GM18907 (cell line): Measurements from ENCODE around the gene SLC22A12.

Experiments
- ATAC-seq: cut with Tn5 transposase; IDR thresholded peaks from one replicate; pipeline ENCODE4 v1.9.1; 2021; ENCODE audit warnings: mild to moderate bottlenecking, moderate library complexity; ENCODE audit not compliant: unreplicated experiment

SLC22A12 gene

DNA sequence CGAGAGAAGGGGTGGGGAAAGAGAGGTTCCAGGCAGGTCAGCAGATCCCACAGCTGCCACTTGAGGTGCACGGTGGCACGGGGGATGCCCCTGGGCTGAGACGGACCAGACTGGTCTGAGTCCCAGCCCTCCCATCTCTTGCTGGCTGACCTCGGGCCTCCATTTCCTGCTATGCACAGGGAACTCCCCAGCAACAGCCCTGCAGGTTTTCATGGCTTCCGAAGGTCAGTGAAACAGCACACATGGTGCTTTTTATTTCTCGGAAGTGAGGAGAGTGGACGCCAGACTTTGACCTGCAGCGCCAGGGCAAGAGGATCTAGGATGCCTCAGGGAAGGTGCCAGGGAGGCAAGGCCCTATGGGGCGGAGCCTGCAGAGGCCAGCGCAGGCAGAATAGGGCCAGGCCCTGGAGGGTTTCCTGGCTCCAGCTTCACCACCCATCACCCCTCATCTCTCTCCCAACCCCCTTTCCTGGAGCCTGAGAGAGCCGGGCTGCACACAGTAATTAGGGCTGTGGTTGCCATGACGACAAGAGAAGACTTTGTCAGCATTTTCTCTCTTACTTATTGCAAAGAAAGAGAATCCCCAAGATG is 29.5 kb downstream of the SLC22A12 start:
- no peak for ATAC-seq

DNA sequence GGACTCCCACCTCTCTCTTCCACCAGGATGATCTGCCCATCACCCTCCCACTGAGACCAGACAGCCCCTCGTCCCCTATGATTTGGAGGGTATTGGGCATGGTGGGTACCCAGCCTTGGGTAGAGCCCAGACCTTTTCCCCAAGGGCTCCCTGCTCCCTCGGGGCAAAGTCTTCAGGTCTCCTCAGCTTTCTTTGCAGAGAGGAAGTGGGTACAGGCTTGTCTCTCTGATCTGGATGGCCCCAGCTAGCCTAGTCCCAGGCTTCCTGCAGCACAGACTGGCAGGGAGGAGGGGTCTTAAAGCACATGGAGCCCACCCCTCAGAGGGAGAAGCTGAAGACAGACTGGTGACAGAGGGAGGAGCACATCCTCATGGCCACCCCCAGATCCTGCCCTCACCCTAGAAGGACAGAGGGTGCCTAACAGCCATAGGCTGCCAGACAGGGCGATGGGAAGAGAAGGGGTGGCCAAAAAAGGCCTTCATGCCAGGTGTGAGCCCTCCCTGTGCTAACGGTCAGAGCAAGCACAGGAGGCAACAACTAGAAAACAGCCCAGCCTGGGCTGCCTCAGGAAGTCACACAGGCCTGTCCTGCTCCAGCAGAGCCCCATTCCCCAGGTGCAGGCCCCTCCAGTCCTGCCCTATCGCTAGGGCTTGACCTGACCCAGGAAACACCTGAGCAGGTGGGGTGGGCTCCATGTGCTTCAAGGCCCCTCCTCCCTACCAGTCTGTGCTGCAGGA is 30.4 kb downstream of the SLC22A12 start:
- ATAC-seq: no peak

DNA sequence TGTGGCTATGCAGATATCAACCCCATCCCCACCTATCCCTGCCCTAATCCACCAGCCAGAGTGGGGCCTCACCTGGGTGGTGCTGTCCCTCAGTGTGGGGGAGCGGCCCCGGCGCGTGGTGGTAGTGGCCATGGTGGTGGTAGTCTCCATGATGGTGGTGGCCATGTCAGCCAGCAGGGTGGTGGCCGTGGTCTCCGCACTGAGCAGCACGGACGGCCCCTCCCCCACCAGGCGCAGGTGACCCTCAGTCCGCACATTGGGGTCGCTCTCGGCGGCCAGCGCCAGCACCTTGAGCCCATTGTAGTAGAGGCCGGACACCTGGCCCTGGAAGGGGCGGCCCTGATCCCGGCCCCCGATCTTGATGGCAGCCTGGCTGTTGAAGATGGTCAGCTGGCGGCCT is 31.7 kb downstream of the SLC22A12 start:
- no peak for ATAC-seq

DNA sequence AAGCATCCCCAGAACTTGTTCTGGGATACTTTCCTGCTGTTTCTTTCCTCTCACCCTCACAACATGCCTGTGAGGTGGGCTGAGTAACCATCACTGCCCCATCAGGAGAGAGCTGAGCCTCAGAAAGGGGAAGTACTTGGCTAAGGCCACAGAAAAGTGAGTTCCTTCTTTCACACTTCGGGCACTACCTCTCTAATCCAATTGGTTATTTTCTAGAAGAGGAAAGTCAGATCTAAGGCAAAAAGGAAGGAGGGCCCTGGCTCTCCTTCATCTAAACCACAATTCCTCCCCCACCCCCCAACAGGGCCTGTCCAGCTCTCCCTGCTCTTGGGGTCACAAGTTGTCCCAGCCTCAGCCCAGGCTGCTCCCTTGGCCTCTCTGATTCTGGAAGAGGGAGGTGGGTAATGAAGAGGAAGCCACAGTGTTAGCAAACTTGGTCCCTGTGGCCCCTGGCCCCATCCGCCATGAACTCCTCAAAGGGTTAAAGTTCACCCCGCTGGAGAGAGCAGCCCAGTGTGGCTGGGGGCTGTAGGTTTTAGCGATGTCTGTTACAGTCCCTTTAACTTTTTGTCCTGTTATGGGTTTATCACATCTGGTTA is 34.0 kb downstream of the SLC22A12 start:
- no peak for ATAC-seq

DNA sequence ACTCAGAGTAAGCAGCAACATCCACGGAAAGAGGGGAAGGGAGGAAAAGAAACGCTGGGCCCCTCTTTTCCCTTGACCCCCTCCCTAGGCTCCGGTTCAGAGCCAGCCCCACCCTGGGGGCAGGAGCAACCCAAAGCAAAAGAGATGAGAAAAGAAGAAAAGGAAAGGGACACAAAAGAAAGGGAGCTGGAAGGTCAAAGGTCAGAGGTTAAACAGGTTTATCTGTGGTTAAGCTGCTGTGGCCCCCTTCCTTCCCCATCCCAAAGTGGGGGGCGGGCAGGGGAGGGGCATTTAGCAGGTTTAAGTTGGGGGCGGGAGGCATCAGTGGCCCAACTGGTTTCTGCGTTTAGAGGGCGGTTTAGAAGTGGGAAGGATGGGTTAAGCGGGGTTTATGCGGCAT is 35.6 kb downstream of the SLC22A12 start:
- ATAC-seq: no peak

DNA sequence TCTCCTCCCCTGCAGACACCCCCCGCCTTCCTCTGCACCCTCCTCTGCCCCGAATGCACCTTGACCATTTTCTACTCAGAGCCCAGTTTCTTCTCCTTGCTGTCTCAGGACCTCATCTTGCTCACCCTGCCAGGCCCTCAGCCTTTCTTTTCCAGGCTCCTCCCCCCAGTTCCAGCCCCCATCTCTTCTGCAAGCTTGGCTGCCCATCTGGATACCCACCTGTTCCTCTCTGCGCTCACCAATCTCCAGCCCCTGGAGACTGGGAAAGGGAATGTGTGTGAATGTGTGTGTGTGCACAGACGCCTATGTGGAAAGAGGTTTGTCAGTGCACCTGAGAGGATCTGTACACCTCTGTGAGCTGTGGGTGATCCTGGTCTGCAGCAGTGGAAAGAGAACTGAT is 36.4 kb downstream of the SLC22A12 start:
- ATAC-seq: no peak

DNA sequence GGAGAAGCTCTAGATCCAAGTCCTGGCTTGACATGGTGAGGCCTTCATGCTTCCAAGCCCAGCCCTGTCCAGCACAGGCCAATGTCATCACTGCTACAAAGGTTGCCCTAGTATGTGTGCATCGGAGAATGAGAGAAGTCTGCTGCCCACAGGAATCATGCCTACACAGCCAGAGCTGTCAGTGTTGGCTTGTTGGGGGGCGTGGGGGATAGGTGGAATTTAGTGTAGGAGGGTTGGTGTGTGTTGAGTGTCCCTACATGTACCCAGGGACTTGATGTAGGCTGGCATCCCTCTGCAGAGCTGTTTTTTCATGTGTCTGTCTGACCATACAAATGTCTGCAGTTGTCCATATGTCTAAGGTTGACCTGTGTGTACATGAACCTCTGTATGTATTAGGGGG is 37.6 kb downstream of the SLC22A12 start:
- ATAC-seq: no peak

DNA sequence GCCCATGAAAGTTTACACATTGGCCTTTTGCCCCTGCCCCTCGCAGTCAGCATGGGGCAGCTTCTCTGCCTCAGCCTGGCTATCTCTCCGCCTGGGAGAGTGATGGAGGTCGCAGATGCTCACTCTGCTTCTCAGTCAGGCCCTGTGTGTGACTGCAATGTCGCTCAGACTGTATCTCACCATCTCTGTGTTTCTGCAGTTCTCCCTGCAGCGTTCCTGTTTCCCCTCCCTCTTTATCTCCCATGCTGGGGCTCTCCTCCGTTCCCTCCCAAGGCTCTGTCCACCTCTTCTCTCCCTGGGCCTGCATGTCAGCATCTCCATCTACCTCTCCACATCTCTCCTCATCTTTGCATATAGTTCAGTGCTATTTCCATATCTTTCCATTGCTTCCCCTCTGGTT is 38.1 kb downstream of the SLC22A12 start:
- no peak for ATAC-seq

DNA sequence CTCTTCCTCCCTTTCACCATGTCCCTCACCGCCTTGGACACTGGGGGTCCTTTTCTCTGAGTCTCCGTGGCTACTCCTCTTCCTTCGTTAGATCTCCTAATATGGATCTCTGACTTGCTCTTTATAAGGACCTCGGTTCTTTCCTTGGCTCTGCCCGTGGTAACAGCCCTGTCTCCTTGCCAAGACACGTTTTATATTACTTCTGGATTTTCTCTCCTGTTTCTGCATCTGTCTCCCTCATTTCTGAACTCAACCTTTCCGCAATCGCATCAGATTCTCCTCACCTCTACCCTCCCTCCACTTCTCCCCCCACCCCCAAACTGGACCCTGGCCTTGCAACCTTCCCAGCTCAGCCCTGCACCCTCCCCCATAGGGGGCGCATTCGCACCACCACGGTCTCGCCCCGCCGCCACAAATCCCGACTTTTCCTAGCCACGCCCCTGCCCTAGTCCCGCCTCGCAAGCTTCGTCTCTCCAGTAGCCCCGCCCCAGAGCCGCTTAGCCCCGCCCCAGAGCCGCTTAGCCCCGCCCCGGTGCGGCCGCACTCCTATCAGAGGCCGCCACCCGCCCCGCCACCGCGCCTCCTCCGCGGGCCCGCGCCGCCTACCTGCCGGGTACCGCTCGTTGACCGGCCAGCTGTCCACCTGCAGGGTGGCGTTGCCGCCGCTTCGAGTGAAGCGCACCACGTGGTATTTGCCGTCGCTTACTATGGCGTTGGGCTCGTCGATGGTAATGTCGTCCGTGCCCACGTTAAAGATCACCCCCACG is 39.0 kb downstream of the SLC22A12 start:
- ATAC-seq: no peak

DNA sequence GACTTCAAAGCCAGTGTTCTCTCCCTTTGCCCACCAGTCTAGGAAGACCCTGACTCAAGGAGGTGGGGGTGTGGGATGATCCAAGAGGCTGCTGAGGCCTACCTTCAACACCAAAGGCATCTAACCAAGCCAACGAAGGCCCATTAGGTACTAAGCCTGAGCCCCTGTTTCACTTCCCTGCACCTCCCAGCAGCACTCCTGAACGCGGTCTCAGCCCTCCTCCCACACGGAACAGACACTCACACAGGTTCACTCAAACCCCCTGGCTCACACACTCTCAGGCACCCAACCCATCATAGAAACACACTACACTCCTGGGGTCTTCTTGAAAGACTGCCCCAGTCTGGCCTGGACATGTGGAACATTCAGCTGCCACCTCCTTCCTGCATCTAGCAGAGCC is 40.7 kb downstream of the SLC22A12 start:
- ATAC-seq: no peak

DNA sequence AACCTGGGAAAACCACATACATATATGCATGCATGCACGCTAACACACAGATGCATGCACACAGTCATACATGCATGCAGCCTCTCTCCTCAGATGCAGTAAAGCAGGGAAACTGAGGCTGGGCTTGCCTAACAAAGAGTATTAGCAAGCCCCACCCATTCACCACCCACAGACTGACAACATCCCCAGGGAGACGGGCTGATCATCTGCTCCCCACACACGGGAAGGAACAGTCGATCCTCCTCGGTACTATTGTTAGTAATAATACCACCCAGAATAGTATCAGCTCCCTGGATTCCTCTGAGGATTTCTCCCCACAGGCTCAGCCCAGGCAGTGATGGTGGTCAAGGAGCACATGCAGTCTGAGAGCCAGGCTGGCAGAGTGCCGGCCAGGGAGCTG is 41.2 kb downstream of the SLC22A12 start:
- ATAC-seq: no peak

DNA sequence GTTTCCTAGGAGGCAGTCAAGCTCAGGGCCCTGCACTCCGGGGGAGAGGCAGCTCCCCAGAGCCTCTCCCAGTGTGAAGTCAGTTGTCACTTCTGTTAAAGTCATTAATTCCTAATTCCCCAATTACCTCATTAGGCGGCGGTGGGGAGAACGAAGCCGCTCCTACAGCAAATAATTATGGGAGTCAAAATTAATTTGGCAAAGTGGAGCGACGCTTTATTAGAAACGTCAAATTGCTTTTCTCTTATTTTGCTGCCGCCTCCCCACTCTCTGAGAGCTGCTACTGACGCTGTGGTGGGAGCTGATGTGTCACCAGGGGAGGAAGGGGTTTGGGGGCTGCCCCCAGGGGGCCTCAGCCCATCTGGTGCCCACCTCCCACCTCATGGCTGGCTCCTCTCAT is 41.6 kb downstream of the SLC22A12 start:
- no peak for ATAC-seq

DNA sequence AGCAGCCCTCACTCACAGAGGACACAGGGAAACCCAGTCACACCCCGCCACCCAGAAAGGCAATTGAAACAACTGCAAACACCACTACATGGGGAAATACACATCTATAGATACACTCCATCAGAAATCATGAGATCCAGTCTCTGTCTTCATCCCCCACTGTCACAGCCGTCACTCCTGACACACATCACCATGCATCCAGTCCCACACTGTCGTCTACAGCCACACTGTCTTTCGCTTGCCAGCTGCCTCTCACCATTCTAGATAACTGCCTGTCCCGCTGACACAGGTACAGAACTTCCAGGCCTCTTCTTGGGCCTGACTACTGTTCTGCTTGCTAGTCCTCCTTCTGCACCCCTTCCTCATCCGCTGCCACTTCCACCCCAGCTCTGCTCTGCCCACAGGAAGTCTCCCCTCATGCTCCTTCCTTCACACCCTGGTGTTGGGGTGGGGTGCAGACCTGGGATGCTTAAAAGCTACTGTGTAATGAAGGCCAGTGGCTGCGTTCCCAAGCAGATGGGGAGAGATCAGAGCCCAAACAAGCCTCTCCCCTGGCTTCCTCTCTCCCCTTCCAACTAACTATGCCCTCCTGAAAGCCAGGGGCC is 42.6 kb downstream of the SLC22A12 start:
- ATAC-seq: no peak

DNA sequence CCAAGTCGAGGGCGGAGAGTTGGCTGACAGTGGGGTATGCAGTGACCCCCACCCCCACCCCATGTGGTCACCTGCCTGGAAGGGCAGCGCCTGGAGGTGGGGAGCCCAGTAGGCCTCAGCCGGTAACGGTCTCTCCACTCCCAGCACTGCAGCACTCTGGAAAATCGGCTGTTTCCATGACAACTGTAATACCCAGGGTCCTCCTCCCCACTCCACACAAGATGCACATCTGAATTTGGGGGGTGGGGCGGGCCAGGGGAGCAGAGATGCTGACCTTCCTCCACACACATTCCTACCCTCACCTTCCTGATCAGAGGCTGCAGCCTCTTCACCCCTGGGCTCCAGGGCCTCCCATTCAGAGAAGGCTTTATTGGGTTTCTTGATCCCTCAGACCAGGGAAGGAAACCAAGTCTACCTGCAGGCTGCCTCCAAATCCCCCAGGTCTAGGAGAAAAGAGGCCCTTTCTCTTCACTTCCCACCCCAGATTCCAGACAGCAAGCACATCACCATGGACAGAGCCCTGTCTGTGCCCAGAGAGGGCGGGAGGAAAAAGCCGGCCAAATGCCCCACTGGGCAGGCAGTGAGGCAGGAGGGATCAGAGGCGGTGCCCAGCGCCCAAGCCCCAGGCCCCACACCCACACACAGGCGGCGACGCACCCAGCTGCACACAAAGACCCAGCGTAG is 46.5 kb downstream of the SLC22A12 start:
- no peak for ATAC-seq

DNA sequence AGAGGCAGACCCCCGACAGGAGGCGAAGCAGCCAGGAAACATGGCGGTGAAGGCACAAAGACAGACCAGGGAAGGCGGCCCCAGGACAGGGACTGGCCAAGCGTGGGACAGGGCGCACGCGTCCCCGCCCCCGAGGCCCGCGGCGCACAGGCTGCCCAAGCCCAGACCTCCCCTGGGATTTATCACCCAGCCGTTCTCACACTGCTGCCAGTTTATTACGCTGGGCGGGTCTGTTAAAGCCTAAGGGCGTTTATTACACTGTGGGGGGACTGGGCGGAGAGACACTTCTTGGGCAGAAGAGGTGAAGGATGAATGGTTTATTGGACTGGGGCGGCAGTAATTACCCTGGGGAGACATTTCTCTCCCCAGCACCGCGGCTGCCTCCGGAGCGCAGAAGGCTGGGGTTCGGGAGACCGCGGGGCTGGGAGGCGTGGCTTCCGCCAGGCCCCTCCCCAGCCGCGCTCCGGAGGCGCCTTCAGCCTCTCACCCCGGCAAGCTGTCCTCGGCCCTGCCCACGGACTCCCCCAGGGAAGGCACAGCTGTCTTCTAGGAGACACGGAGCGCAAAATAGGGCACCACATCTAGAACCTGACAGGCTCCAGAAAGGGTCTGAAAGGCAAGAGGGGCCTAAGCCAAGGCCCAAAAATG is 47.1 kb downstream of the SLC22A12 start:
- ATAC-seq: no peak

DNA sequence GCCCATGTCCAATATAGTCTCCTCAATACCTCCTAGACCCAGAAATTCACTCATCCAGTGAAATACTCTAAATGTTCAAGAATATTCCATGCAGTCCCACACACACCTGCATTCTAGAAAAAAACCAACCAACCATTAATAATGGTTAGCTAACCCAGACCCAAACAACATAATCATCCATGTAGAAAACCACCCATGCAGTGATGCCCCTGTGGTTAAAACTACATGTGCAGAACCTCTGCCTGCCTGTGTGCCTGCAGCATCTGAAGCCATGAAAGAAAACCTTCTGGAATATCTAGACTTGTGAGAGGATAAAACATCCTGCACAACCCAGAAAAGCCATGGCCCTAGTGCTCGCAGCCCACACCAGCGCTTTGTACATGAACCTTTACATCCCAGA is 47.8 kb downstream of the SLC22A12 start:
- no peak for ATAC-seq

DNA sequence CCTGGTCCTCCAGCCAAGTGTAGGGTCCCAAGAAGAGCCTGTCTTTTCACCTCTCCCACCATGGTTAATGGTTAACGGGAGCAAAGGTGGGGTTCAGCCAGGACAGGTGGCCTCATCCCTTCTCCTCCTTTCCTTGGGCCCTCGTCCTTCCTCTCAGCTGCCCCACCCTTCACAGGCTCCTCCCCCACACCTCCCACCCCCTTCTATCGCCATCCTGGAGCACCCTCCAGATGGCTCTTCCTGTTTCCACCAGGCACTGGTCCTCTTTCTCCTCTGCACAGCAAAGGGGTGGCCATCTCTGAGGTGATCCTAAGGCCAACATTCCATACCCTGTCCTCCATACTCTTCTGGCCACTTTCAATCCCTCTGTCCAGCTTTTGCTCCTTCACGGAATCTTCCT is 48.9 kb downstream of the SLC22A12 start:
- ATAC-seq: no peak

DNA sequence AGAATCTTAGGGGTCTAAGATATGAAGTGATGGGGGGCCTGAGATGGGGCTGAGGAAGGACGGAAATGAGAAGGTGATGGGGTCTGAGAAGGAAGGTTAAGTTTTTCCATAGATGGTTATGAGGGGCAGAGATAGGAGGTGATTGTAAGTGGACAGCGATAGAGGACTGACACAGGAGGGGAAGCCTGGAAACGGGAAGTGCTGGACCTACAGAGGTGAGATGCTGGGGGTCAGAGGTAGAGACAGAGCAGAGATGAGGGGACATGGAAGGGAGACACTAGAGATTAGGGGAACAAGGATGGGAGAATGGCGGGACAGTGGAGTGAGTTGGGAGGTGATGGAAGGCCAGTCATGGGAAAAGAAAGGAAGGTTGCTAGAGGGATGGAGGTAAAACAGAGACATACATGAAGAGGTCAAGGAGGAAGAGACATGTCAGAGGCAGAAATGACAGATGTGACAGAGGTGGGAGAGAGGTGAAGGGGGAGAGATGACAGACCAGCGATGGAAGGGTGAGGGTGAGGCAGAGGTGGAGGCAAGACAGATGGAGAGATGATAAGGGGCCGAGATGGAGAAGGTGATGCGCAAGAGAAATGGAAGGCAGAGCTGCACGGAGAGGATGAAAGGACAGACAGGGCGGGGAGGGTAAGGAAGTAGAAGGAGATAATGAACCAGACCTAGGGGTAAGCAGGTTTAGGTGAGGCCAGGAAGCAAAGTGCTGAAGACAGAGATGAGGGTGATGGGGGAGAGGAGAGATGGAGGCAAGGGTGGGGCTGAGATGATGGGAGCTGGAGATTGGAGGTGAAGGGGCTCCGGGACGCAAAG is 50.8 kb downstream of the SLC22A12 start:
- ATAC-seq: no peak

DNA sequence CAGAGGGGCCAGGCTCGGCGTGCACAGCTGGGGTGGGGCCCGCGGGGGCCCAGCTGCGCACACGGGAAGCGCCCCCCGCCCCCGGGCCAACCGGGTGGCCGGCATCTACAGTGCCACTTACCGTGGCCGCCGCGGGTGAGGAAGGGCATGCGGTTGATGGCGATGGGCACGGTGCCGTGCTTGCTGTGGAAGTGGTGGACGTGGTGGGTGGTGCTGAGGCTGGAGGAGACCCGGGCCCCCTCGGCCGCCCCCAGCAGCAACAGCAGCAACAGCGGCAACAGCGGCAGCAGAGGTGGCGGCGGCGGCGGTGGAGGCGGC is 51.4 kb downstream of the SLC22A12 start:
- no peak for ATAC-seq

DNA sequence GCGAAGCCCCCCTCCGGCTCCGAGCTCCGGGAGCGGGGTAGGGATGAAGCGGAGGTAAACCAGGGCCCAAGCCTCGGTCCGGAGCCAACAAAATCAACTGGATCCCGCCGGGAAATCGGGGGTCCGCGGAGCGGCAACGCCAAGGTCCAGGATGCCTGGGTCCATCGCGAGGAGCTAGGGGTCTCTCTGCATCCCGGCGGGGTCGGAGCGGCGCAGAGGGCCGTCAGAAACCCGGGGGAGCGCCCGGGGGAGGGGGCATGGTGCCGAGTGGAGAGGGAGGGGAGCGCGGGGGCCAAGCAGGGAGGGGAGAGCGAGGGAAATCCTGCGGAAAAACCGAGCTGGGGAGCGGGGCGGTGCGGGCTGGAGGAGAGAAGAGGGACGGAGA is 51.8 kb downstream of the SLC22A12 start:
- no peak for ATAC-seq
